ENCODE data around the gene POU4F1.

Gene POU4F1

GRCh38 chr13:78606471-78607408 is 3.4 kb upstream of the POU4F1 start:
- no peak for DNase-seq (ENCODE audit: low read depth)

GRCh38 chr13:78604782-78605611 is 1.6 kb upstream of the POU4F1 start:
- DNase-seq (ENCODE audit: low read depth) = peak; percentile 64

- DNase-seq (ENCODE audit: low read depth) = no peak
Observed at GRCh38 chr13:78602561-78603239, 652 bp downstream of the POU4F1 start.

- DNase-seq (ENCODE audit: low read depth) = no peak
Observed at GRCh38 chr13:78601874-78602560, 1.3 kb downstream of the POU4F1 start.

- no peak for DNase-seq (ENCODE audit: low read depth)
Observed at GRCh38 chr13:78601124-78601873, 2.1 kb downstream of the POU4F1 start.

- DNase-seq (ENCODE audit: low read depth) = no peak
Observed at GRCh38 chr13:78600280-78600883, 3.0 kb downstream of the POU4F1 start.

- DNase-seq (ENCODE audit: low read depth) = no peak
Observed at GRCh38 chr13:78599645-78600279, 3.6 kb downstream of the POU4F1 start.

GRCh38 chr13:78598966-78599644 is 4.2 kb downstream of the POU4F1 start:
- DNase-seq (ENCODE audit: low read depth) = no peak

GRCh38 chr13:78598116-78598781 is 5.1 kb downstream of the POU4F1 start:
- DNase-seq (ENCODE audit: low read depth) = no peak

GRCh38 chr13:78597602-78597932 is 5.8 kb downstream of the POU4F1 start:
- no peak for DNase-seq (ENCODE audit: low read depth)

GRCh38 chr13:78596736-78597601 is 6.4 kb downstream of the POU4F1 start:
- no peak for DNase-seq (ENCODE audit: low read depth)

- DNase-seq (ENCODE audit: low read depth) = no peak
Observed at GRCh38 chr13:78596399-78596735, 7.0 kb downstream of the POU4F1 start.

GRCh38 chr13:78595495-78596398 is 7.6 kb downstream of the POU4F1 start:
- DNase-seq (ENCODE audit: low read depth) = no peak

GRCh38 chr13:78594456-78594975 is 8.8 kb downstream of the POU4F1 start:
- no peak for DNase-seq (ENCODE audit: low read depth)

- DNase-seq (ENCODE audit: low read depth) = no peak
Observed at GRCh38 chr13:78593652-78594455, 9.5 kb downstream of the POU4F1 start.

- DNase-seq (ENCODE audit: low read depth) = no peak
Observed at GRCh38 chr13:78593129-78593528, 10.2 kb downstream of the POU4F1 start.
